Stimulated activated effector memory CD8-positive, alpha-beta T cell treated with anti-CD3 and anti-CD28 coated beads, Interleukin-12 subunit alpha, Interleukin-12 subunit beta, amount 100 ng/mL, for 72 hours (primary cell): Measurements from ENCODE around the gene IL1RL1.
"Not testable (repeated sequence)": the region's sequence is repeated elsewhere in the genome, so short reads cannot be mapped to it uniquely, and the experiment has no call there.

Experiments used
- ATAC-seq: fragments of 150-1000 bp; cut with Tn5 transposase; 2 replicates; pipeline ENCODE4 v1.10.0; 2021
- DNase-seq, 2 donors: peaks; one replicate each; pipeline ENCODE4 v3.0.0; 2021 to 2022; ENCODE audit warnings: low spot score in 2 of 2
- H3K27ac Mint-ChIP-seq: one replicate; pipeline ENCODE4 v1.8.0; 2022; ENCODE audit warnings: mild to moderate bottlenecking, mixed read lengths
- H3K36me3 Mint-ChIP-seq: one replicate; pipeline ENCODE4 v1.8.0; 2022; ENCODE audit warnings: mild to moderate bottlenecking, mixed read lengths
- H3K4me1 Mint-ChIP-seq: one replicate; pipeline ENCODE4 v1.8.0; 2022; ENCODE audit warnings: mixed read lengths
- H3K4me3 Mint-ChIP-seq: one replicate; pipeline ENCODE4 v1.8.0; 2022; ENCODE audit warnings: mild to moderate bottlenecking, mixed read lengths
- H3K9me3 Mint-ChIP-seq: one replicate; pipeline ENCODE4 v1.8.0; 2022; ENCODE audit warnings: mixed read lengths

Gene IL1RL1

DNA sequence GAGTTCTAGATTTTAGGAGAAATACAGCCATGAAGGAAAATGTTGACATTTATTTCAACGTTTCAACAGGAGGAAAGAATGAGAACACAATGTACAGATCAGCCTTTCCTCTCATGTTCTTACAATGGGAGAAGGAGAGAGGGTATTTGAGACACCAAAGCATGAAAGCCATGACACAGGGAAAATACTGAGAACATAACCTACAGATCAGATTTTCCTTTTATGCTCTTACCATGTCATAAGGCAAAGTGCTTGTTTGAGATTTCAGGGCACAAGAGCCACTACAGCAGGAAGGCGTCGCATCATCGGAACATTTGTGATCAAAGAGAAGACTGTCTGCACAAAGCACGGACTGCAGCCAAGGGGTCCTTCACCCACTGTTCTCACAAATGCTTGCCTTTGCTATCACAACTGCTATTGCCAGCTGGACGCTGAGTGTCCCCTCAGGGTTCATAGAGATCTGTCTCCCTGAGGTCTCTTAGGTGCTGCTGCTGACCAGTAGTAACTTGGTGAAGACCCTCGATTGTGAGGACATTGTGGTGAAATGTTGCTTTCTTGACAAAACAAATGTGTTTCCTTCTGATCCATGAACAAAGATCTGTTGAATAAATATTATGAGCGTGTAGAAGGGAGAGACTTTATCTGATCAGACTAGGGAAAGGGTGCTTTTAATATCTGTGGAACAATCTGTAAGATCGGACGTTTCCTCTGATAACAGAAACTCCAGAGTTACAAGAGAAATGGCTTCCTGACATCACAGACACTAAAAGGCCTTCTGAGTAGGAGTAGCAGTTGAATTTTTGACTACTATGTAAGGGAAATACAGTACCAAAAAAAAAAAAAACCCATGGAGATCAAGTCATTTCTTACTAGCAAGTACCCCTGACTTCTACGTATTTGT, 6.4 kb upstream of the IL1RL1 start:
- Mint-ChIP-seq H3K4me3 (peak overlapping the region; percentile 18), H3K4me1 (peaks cover 41% of the 10 kb centered on the region), H3K36me3 (no peaks in the 10 kb centered on the region), H3K27ac (peak overlapping the region; percentile 70), H3K9me3 (no peaks in the 10 kb centered on the region)
- DNase-seq (no peak), ATAC-seq (peak; percentile 49)

- Mint-ChIP-seq H3K4me3 (no peak overlapping the region), H3K9me3 (no peaks in the 10 kb centered on the region), H3K4me1 (peaks cover 34% of the 10 kb centered on the region), H3K36me3 (no peaks in the 10 kb centered on the region), H3K27ac (no peak overlapping the region)
- DNase-seq = no peak
- no peak for ATAC-seq
These were observed 5.2 kb upstream of the IL1RL1 start for GRCh38 chr2:102306125-102306524.

DNA sequence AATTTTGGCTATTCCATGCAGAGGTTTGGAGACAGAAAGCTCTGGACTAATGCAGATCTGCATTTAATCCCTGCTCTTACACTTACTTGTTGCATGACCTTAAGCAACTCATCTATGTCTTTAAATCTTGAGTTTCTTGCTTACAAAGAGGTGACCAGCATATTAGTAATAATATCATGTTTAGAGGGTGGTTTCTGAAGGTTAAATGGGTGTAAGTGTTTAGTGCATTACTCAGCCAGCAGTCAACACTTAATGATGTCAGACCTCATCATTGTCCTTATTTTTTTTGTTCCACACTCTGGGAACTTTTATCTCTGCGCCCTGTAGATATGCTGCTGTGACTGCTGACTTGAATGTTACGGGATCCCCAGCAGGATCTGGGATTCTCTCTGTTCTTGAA, 1.7 kb downstream of the IL1RL1 start:
- Mint-ChIP-seq H3K36me3 (no peaks in the 10 kb centered on the region), H3K4me3 (no peak overlapping the region), H3K27ac (no peak overlapping the region), H3K9me3 (no peaks in the 10 kb centered on the region), H3K4me1 (peaks cover 24% of the 10 kb centered on the region)
- ATAC-seq (peak; percentile 67), DNase-seq (no peak)

- H3K27ac Mint-ChIP-seq = no peak overlapping the region
These were observed 2.1 kb downstream of the IL1RL1 start for GRCh38 chr2:102313471-102313870.

GRCh38 chr2:102313950-102314349, 2.6 kb downstream of the IL1RL1 start:
- H3K36me3 Mint-ChIP-seq = no peaks in the 10 kb centered on the region
- no peak overlapping the region for H3K27ac Mint-ChIP-seq
- ATAC-seq (peak; percentile 60), DNase-seq (no peak)
- no peak overlapping the region for H3K4me3 Mint-ChIP-seq
- no peaks in the 10 kb centered on the region for H3K9me3 Mint-ChIP-seq
- peaks cover 24% of the 10 kb centered on the region for H3K4me1 Mint-ChIP-seq

More at GRCh38 chr2:102313471-102313870, 2.1 kb downstream of the IL1RL1 start:
- Mint-ChIP-seq H3K9me3 (no peaks in the 10 kb centered on the region), H3K4me3 (no peak overlapping the region), H3K36me3 (no peaks in the 10 kb centered on the region), H3K4me1 (peaks cover 24% of the 10 kb centered on the region)
- ATAC-seq = no peak
- DNase-seq = no peak

DNA sequence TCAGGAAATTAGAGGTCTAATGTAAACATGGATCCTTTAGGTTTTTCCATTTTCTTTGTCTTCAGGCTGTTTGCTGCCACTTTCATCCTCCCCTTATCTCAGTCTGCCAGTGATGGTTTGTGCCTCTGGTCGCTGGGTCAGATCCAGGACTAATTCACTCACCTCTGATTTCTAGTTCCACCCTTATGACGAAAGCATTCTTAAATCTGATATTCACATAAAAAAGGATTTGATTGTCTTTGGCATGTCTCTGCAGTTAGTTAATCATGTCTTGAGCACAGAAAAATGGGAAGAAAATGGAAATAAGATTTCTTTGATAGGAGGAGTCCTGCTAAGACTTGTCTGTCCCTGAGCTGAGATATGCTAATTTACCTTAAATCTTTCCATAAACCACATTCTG, 4.6 kb downstream of the IL1RL1 start:
- DNase-seq (no peak), ATAC-seq (no peak)
- no peaks in the 10 kb centered on the region for H3K36me3 Mint-ChIP-seq
- no peak overlapping the region for H3K27ac Mint-ChIP-seq
- H3K4me3 Mint-ChIP-seq = no peak overlapping the region
- peaks cover 23% of the 10 kb centered on the region for H3K4me1 Mint-ChIP-seq
- no peaks in the 10 kb centered on the region for H3K9me3 Mint-ChIP-seq

DNA sequence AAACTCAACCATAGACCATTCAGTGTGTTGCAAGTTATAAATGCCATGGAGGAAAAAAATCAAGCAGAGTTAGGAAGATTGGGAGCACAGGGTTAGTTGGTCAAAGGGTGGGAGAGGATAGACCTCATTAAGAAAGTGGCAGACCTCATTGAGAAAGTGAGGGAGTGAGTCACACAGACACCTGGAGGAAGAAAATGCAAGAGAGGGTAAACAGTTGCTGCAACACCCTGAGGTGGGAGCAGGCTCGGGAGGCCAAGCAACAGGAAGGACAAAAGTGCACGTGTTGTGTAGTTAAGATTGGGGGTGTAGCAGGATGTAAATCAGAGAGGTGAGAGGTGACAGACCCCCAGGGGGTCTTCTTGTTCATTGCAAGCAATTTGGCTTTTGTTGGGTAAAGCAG, 6.4 kb downstream of the IL1RL1 start:
- H3K36me3 Mint-ChIP-seq = no peaks in the 10 kb centered on the region
- DNase-seq (no peak), ATAC-seq (no peak)
- H3K9me3 Mint-ChIP-seq = no peaks in the 10 kb centered on the region
- H3K4me3 Mint-ChIP-seq = no peak overlapping the region
- H3K27ac Mint-ChIP-seq = no peak overlapping the region
- H3K4me1 Mint-ChIP-seq = peaks cover 12% of the 10 kb centered on the region

DNA sequence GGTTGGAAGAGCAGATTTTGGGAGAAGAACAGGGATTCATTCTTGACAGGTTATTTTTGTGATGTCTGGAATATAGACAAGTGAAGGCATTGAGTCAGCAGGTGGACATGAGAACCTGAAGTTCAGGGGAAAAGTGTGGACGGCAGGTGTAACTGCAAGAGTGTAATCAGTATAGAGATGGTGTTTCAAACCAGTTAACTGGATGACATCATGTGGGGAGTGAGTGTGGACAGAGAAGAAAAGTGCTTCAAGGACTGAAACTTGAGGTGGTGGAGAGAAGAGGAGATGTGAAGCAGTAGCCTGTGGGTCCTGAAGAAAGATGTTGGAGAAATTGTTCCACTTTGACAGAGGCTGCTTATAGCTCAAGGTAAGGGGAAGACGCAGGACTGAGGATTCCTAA, 7.1 kb downstream of the IL1RL1 start:
- no peaks in the 10 kb centered on the region for H3K36me3 Mint-ChIP-seq
- H3K9me3 Mint-ChIP-seq = no peaks in the 10 kb centered on the region
- ATAC-seq (no peak), DNase-seq (no peak)
- H3K4me1 Mint-ChIP-seq = peaks cover 11% of the 10 kb centered on the region
- H3K4me3 Mint-ChIP-seq = no peak overlapping the region
- H3K27ac Mint-ChIP-seq = no peak overlapping the region

DNA sequence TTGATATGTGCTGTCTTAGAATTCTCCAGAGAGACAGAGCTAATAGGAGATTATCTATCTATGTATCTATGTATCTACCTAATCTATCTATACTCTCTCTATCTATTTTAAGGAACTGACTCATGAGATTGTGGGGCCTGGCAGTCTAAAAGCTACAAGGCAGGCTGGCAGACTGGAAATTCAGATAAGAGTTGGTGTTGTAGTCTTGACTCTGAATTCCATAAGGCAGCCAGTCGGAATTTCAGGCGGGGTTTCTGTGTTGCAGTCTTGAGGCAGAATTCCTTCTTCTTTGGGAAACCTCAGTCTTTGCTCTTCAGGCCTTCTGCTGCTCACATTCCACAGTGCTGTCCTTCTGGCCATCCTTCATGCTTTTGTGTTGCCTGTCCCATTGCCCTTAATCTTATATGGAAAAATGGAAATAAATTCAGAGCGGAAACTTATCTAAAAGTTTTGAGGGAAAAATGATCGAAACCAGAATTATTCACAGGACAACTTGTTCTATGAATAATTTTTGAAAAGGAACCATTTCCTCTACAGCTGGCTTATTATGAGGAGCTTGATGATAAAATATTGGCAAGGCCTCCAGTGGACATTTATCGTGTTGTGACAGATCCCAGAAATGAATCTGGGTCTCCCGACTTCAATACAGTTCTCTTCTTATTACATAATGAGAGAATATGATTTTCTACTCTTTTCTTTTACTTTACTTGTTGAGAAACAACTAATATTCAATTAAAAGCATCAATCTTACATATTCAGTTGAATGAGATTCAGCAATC, 10.8 kb downstream of the IL1RL1 start:
- no peak overlapping the region for H3K4me3 Mint-ChIP-seq
- DNase-seq = no peak
- no peaks in the 10 kb centered on the region for H3K36me3 Mint-ChIP-seq
- no peaks in the 10 kb centered on the region for H3K4me1 Mint-ChIP-seq
- no peak for ATAC-seq
- H3K27ac Mint-ChIP-seq = no peak overlapping the region
- no peaks in the 10 kb centered on the region for H3K9me3 Mint-ChIP-seq

DNA sequence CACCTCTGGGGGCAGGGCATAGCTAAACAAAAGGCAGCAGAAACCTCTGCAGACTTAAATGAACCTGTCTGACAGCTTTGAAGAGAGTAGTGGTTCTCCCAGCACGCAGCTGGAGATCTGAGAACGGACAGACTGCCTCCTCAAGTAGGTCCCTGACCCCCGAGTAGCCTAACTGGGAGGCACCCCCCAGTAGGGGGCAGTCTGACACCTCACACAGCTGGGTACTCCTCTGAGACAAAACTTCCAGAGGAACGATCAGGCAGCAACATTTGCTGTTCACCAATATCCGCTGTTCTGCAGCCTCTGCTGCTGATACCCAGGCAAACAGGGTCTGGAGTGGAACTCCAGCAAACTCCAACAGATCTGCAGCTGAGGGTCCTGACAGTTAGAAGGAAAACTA, 13.6 kb downstream of the IL1RL1 start:
- H3K4me1 Mint-ChIP-seq, ATAC-seq, DNase-seq, H3K4me3 Mint-ChIP-seq, H3K9me3 Mint-ChIP-seq, H3K36me3 Mint-ChIP-seq, H3K27ac Mint-ChIP-seq: not testable (repeated sequence)

GRCh38 chr2:102331311-102331980, 20.1 kb downstream of the IL1RL1 start:
- Mint-ChIP-seq H3K27ac (no peak overlapping the region), H3K9me3 (no peaks in the 10 kb centered on the region), H3K4me1 (no peaks in the 10 kb centered on the region), H3K4me3 (no peak overlapping the region), H3K36me3 (no peaks in the 10 kb centered on the region)
- ATAC-seq (no peak), DNase-seq (no peak)

DNA sequence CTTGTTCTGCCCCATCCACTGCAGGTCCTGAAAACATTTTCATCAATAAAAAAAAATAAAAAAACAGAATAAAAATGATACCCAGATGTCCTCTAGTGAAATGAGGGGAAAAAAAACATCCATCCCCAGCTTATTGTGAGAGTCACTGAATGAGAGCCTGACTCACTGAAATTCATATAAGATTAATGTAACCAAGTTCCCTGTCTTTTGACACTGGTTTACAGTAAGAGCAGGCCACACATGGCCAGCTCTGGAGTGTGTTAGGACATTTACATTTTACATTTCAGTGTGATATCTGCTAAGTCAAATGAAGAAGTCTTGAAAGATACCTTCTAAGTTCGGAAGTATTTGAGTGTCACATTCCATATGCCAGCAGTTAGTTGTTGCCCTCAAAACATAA, 23.1 kb downstream of the IL1RL1 start:
- Mint-ChIP-seq H3K9me3 (no peaks in the 10 kb centered on the region), H3K36me3 (no peaks in the 10 kb centered on the region), H3K4me1 (peaks cover 7% of the 10 kb centered on the region), H3K4me3 (no peak overlapping the region), H3K27ac (no peak overlapping the region)
- DNase-seq (no peak), ATAC-seq (no peak)

DNA sequence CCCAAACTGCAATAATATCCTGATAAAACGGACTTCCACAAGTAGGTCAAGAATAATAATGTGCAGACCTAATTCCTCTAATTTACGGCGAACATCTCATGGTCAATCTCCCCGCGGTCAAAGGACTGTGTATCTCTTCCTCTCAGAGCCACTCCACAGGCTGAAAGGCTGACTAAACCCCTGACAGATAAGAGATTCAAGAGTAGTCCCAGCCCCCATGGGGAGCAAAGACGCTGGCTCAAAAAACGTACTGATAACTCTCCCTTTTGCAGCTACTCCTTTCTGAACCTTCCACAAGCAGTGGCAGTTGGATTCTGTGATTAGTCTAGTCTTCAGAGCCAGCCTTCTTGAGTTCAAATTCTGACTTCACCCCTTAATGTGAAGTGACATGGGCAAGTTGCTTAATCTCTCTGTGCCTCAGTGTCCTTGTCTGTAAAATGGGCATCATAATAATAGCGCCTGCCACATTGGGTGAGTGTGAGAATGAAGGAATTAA, 24.6 kb downstream of the IL1RL1 start:
- no peaks in the 10 kb centered on the region for H3K9me3 Mint-ChIP-seq
- DNase-seq (no peak), ATAC-seq (no peak)
- no peak overlapping the region for H3K27ac Mint-ChIP-seq
- no peaks in the 10 kb centered on the region for H3K36me3 Mint-ChIP-seq
- H3K4me3 Mint-ChIP-seq = no peak overlapping the region
- peaks cover 7% of the 10 kb centered on the region for H3K4me1 Mint-ChIP-seq

DNA sequence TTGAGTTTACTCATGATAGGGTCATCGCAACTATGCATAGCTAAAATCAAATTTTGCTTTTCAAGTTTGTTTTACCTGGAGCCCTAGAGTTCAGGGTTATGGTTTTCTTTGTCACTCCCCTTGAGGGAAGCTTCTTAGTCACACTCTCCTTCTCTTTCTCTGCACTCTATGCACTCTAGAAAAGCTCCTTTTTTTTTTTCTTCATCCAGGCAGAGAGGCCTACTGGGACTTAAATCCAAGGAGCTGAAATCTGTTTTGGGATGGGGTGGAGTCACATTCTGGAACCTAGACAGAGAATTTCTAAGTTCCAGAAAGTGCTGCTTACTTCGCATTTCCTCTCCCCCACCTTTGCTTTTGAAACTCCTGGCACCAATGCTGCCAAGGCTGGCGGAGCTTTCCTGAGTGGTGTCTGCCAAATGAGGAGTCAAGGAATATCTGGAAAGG, 25.2 kb downstream of the IL1RL1 start:
- no peaks in the 10 kb centered on the region for H3K36me3 Mint-ChIP-seq
- peaks cover 7% of the 10 kb centered on the region for H3K4me1 Mint-ChIP-seq
- DNase-seq (no peak), ATAC-seq (peak; percentile 77)
- no peak overlapping the region for H3K27ac Mint-ChIP-seq
- no peaks in the 10 kb centered on the region for H3K9me3 Mint-ChIP-seq
- H3K4me3 Mint-ChIP-seq = no peak overlapping the region

DNA sequence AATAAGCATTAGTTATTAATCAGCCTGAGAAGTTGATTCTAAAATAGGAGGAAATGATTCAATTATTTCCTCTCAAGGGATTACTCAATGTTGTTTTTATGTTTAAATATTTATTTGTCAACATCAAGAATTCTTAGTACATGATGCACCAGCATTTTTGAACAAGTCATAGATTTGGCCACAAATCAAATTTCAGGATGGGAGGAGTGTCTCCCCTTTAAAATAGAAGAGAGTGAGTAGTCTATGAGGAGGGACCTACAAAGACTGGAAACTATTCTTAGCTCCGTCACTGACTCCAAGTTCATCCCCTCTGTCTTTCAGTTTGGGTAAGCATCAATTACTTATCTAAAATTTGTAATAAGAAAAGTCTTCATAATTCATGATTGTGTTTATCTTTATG, 25.6 kb downstream of the IL1RL1 start:
- DNase-seq (no peak), ATAC-seq (peak; percentile 33)
- Mint-ChIP-seq H3K27ac (no peak overlapping the region), H3K9me3 (no peaks in the 10 kb centered on the region), H3K4me1 (peaks cover 7% of the 10 kb centered on the region), H3K36me3 (no peaks in the 10 kb centered on the region), H3K4me3 (no peak overlapping the region)
